ENCODE results near the gene ZC3H18.

The ZC3H18 gene

DNA sequence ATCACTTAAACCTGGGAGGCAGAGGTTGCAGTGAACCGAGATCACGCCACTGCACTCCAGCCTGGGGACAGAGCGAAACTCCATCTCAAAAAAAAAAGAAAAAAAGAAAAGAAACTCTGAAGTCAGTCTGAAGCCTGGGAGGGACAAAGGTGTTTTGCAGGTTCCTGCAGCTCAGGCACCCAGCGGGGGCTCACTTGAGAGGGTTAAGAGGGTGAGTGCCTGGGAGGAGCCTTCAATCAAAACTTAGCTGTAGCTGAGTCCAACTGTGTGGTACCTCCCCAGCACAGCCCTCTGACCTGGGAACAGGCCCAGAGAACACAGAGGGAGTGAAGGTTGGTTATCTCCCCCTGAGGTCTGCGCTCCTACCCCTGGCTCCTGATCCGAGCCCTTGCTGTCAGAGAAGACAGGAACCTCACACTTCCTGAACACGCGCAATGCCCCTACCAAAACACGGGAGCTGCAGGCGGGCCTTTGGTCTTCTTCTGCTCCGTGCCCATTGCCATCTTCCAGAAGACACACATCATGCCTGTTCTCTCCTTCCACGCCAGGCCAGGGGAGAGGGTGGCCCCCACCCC lies 20.4 kb upstream of the ZC3H18 start:
- DNase-seq (ENCODE audit: low read depth in 1 of 2, low spot score in 1 of 2) = no peak
- no peak overlapping the region for H3K27ac ChIP-seq (replicated peaks)
- no peak overlapping the region for H3K4me3 ChIP-seq (replicated peaks; ENCODE audit: insufficient read depth, low read length)
- no peak for TF ChIP-seq SPI1 (IDR thresholded peaks at IDR 0.05; ENCODE audit: borderline replicate concordance, low read depth)
- no peak for TF ChIP-seq GABPA (IDR thresholded peaks at IDR 0.05; ENCODE audit: low read depth)
- TF ChIP-seq REST (IDR thresholded peaks at IDR 0.05; ENCODE audit: insufficient replicate concordance, low read depth) = no peak
- TF ChIP-seq POLR2AphosphoS5 (IDR thresholded peaks at IDR 0.05; ENCODE audit: low read depth) = no peak
- no peak for TF ChIP-seq CTCF (IDR thresholded peaks at IDR 0.05; ENCODE audit: insufficient read depth, low read length)
- no peaks in the 10 kb centered on the region for H3K27me3 ChIP-seq (ENCODE audit: insufficient read depth, poor library complexity, severe bottlenecking)

DNA sequence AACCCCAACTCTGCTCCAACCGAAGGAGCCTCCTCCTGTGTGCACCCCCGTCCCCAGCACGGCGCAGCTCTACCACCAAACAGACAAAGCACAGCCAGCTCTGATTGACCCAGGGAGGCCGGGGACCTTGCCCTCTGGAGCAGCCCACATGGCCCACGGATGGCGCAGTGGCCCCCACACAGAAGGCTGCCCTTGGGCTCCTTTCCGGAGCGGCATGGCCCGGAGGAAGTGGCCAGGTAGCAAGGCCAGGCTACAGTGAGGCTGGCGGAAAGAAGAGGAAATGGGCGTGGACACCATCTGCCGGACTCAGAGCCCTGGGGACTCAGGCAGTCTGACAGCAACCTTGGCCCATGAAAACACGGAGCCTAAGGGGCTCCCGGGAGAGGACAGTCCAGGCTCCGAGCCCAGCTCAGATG lies 19.9 kb upstream of the ZC3H18 start:
- no peak overlapping the region for H3K27ac ChIP-seq (replicated peaks)
- no peak overlapping the region for H3K4me3 ChIP-seq (replicated peaks; ENCODE audit: insufficient read depth, low read length)
- H3K27me3 ChIP-seq (ENCODE audit: insufficient read depth, poor library complexity, severe bottlenecking) = no peaks in the 10 kb centered on the region
- DNase-seq (ENCODE audit: low read depth in 1 of 2, low spot score in 1 of 2) = no peak
- no peak for TF ChIP-seq SPI1 (IDR thresholded peaks at IDR 0.05; ENCODE audit: borderline replicate concordance, low read depth)
- TF ChIP-seq REST (IDR thresholded peaks at IDR 0.05; ENCODE audit: insufficient replicate concordance, low read depth) = no peak
- TF ChIP-seq GABPA (IDR thresholded peaks at IDR 0.05; ENCODE audit: low read depth) = no peak
- no peak for TF ChIP-seq POLR2AphosphoS5 (IDR thresholded peaks at IDR 0.05; ENCODE audit: low read depth)
- TF ChIP-seq CTCF (IDR thresholded peaks at IDR 0.05; ENCODE audit: insufficient read depth, low read length) = no peak

GRCh38 chr16:88552166-88552565 lies 18.0 kb upstream of the ZC3H18 start:
- Histone ChIP-seq H3K27ac (replicated peaks) (no peak overlapping the region), H3K4me3 (replicated peaks; ENCODE audit: insufficient read depth, low read length) (no peak overlapping the region), H3K27me3 (ENCODE audit: insufficient read depth, poor library complexity, severe bottlenecking) (no peaks in the 10 kb centered on the region)
- TF ChIP-seq POLR2AphosphoS5 (IDR thresholded peaks at IDR 0.05; ENCODE audit: low read depth) (no peak), CTCF (IDR thresholded peaks at IDR 0.05; ENCODE audit: insufficient read depth, low read length) (no peak), SPI1 (IDR thresholded peaks at IDR 0.05; ENCODE audit: borderline replicate concordance, low read depth) (no peak), REST (IDR thresholded peaks at IDR 0.05; ENCODE audit: insufficient replicate concordance, low read depth) (no peak), GABPA (IDR thresholded peaks at IDR 0.05; ENCODE audit: low read depth) (no peak)
- DNase-seq (ENCODE audit: low read depth in 1 of 2, low spot score in 1 of 2) = no peak

All from HL-60 (cell line).